NCI-H1105 (cell line): Measurements from ENCODE around the gene TM9SF4.
A peak's percentile ranks its signal among the peaks of the same experiment; 100 is the strongest.

Experiments used
- DNase-seq: peaks from one replicate; lab custom pipeline; 2025; lab: John Stamatoyannopoulos, UW

Gene TM9SF4

DNA sequence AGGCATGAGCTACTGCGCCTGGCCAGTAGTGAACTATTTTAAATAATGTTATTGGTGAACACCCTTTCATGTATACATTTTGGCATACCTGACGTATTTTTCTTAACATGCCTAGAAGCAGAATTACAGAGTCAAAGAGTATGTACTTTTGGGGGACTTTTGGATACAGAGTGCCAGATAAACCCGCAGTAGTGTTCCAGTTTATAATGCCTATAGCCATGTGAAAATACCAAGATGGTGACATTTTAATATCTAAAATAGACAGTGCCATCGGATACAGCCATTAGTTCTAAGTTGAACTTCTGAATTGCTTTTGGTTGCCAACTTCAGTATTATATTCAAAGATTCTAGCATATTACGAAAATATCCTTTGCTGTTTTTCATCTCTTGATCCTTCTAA is 20.3 kb downstream of the TM9SF4 start:
- DNase-seq, result no peak

DNA sequence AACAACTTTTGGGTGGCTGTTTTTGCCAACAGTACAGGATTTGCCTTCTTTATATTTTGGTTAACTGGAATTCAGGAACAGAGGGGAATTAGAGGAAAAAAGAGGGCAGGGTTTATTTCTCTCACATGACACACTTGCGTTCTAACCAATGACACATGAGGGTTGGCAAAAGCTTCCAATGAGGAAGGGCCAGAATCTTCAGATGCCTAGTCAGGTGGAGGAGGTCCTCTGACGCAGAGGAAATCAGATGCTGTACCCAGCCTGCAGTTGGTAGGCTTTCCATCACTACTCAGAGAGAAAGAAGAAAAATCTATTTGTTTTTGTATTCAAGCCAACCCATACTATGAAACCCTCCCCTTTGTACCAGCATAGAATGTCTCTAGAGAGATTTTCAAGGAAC is 20.8 kb downstream of the TM9SF4 start:
- DNase-seq, result no peak

DNA sequence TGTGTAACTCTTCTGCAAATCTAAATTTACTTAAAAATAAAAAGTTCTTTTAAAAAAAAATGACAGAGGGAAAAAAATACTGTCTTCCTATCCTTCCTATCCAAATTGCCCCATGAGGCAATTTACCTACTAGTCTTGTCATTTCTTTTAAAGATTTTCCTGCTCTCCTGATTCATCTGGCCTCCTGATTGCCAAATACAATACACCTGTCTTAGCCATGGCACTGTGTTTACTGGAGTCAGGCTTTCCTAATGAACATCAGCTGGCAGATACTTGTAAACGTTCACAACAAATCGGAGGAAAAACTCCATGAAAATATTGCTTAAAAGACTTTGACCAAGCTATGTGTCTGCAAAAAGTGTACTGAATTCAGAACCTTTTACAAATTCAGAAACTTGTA is 21.5 kb downstream of the TM9SF4 start:
- no peak for DNase-seq

DNA sequence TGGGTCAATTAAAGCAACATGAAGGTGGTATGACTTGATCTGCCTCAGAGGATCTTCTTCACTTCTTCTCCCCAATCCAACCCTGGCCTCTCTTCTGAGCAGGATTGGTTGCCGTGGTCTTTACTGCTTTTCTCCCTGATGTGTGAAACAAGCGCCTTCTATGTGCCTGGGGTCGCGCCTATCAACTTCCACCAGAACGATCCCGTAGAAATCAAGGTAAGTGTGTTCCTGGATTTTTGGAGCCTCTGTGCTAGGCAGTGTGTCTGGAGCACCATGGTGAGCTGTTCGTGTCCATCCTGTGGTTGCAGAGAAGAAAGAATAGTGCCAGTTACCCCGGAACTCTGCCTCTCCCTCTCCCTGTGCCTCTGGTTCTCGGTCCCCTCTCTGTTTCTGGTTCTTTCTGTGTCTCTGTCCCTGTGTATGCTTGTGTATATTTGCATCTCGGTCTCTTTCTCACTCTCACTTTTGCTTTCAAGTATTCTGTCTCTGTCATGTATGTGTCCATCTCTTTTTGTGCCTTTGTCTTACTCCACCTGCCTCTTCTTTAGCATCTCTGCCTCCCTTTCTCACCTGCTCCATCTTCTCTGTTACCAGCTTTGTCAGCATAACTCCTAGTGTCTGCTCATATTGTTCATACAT is 23.5 kb downstream of the TM9SF4 start:
- no peak for DNase-seq

DNA sequence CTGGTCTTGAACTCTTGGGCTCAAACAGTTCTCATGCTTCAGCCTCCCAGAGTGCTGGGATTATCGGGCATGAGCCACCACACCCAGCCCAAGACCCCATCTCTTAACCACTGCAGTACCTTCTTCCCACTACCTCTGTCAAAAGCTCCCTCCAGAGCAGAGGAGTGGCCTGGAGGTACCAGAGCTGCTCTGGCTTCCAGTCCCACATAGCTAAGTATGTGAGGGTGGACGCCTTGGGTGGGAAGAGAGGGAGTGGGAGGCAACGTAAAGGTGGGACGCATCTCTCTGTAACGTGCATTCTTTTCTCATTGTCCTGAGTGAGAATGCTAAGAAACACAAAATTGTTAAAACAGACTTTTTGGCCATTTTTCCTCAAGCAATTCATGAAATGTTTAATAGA is 24.5 kb downstream of the TM9SF4 start:
- DNase-seq, result no peak

DNA sequence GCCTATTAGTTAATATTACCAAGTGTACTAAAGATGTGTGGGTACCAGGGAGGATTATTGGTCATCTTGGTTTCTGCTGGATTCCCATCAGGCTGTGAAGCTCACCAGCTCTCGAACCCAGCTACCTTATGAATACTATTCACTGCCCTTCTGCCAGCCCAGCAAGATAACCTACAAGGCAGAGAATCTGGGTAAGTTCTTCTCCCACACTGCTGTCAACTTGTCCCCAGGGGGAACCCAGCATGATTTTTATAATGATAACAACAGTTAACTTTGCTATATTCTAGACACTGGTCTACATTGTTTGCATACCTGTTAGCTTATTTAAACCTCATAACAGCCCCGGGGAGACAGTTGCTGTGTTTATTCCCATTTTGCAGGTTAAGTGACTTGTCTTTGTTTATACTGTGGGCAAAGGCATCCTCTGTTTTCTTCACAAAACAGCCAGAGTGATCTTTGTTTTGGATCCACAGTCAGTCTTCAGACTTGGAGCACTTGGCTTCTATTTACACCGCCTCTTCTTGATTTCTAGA is 26.5 kb downstream of the TM9SF4 start:
- DNase-seq, result no peak

DNA sequence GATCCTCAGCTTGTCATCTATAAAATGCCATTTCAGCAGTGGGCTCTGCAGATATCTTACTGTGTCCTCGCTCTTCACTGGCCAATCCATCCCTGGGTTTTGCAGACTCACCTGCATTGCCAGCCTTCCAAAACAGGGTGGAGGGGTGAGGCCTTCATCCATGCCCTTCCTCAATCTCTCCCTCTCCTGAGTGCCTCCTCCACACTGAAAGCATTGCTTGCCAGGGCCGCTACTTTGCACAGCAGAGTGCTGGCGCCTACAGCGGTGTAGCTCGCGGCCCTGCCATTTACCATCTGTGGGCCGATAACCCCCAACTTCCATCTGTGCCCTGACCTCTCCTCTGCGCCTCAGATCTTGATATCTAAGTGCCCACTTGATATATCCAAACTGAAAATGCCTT is 29.4 kb downstream of the TM9SF4 start:
- no peak for DNase-seq

DNA sequence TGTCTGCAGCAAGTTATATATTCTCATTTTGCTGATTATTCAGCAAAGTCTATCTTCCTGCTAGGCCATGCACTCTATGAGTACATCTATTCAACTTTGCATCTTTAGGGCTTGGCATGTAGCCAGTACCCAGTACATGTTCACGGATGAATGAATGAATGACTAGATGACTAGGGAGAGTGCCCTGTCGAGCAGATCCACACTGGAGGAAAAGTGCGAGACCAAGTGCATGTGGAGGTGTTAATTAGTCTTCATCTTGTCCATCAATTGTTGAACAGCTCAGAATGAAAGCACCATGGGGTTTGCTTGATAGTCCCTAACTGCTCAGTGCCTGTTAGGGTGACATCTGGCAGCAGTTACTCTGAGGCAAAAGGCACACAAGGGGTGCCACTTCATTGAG is 30.4 kb downstream of the TM9SF4 start:
- DNase-seq, result no peak

DNA sequence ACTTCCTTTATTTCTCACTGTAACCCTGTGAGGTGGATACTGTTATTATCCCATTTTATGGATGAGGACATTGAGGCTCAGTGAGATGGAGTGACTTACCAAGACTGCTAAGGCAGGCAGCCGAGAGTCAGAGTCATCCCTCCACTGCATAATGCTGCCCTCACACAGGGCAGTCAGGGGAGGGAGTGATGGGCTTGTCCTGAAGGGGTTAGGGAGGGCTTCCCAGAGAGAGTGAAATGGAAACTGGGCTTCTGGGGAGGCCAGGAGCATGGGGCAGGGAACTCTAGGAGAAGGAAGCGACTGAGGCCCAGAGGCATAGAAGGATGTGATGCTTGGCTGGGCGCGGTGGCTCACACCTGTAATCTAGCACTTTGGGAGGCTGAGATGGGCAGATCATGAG is 31.1 kb downstream of the TM9SF4 start:
- no peak for DNase-seq

DNA sequence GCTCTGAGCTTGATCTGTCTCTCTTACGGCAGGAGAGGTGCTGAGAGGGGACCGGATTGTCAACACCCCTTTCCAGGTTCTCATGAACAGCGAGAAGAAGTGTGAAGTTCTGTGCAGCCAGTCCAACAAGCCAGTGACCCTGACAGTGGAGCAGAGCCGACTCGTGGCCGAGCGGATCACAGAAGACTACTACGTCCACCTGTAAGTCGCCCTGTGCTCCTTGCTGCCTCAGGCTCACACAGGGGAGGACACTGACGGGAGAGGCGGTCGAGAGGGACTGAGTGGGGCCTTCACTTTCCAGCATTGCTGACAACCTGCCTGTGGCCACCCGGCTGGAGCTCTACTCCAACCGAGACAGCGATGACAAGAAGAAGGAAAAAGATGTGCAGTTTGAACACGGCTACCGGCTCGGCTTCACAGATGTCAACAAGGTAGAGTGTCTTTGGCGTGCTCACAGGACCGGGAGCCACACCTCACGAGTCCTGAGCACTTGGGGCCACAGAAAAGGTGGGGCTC is 32.0 kb downstream of the TM9SF4 start:
- DNase-seq, result no peak

DNA sequence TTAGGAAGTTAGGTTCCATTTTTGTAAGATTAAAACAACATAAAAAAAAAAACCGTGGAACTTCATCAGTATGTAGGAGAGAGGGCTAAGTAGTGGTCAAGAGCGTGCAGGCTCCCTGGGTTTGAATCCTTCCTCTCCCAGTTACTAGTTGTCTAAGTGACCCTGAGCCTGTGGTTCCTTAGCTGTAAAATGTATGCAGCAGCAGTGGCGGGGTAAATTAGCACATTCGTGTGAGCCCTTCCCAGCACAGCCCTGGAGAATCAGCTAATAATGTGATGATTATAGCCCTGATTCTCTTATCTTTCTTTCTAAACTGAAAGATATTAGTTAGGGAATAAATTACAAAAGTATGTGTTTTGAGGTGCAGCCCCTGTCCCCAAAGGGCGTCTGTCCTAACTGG is 32.6 kb downstream of the TM9SF4 start:
- no peak for DNase-seq

DNA sequence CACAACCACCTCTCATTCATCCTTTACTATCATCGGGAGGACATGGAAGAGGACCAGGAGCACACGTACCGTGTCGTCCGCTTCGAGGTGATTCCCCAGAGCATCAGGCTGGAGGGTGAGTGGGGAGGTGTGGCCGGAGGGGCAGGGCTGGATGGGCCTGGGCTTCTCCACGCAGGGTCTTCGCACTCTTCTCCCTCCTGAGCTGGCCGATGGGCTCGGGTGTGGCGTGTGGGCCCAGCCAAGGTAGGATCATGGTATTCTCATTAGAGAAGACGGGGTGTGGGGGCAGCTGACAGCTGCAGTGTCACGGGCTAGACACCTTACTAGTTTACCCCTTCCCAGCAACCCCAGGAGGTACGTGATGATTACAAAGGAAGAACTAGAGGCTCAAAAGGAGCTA is 33.5 kb downstream of the TM9SF4 start:
- no peak for DNase-seq

DNA sequence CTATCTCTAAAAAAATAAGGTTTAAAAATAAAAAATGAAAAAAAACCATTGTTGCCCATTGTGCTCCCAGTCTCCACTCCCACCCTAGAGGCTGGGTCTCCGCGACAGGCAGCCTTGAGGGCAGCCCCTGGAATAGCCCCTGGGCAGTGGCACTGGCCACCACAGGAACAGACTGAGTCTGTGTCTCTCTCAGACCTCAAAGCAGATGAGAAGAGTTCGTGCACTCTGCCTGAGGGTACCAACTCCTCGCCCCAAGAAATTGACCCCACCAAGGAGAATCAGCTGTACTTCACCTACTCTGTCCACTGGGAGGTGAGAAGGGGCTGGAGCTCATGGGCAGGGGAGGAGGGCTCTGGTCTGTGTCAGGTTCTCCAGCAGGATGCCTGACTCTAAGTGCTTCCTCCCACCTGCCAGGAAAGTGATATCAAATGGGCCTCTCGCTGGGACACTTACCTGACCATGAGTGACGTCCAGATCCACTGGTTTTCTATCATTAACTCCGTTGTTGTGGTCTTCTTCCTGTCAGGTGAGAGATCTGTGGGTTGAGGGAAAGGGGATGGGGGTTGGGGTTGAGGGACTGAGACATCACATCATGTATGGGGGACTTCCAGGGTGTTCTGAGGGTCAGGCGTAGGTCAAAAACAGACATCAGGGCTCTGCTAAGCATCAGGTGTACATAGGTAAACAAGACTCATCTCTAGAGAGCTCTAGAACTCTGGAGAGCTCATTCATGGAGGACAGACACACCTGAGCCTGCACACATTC is 35.6 kb downstream of the TM9SF4 start:
- no peak for DNase-seq

DNA sequence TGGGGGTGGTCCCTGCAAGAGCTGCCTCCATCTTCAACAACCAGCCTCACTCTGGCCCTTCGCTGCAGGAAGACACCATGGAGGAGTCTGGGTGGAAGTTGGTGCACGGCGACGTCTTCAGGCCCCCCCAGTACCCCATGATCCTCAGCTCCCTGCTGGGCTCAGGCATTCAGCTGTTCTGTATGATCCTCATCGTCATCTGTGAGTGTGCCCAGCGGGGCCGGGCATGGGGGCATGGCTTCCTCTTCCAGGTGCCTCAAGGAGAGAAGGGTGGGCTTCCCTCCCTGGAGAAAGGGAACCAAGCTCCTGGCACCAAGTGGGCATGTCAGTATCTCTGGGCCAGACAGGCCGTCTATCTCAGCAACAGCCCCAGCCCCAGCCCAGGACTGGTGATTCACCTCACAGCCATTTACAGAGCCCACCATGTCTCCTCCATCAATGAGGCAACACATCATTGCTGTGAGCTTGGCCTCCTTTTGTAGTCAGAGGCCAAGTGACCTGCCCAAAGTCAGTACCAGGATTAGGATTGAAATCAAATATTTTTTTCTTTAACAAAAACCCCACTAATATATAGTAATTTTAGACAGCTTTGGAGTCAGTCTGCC is 40.2 kb downstream of the TM9SF4 start:
- no peak for DNase-seq

DNA sequence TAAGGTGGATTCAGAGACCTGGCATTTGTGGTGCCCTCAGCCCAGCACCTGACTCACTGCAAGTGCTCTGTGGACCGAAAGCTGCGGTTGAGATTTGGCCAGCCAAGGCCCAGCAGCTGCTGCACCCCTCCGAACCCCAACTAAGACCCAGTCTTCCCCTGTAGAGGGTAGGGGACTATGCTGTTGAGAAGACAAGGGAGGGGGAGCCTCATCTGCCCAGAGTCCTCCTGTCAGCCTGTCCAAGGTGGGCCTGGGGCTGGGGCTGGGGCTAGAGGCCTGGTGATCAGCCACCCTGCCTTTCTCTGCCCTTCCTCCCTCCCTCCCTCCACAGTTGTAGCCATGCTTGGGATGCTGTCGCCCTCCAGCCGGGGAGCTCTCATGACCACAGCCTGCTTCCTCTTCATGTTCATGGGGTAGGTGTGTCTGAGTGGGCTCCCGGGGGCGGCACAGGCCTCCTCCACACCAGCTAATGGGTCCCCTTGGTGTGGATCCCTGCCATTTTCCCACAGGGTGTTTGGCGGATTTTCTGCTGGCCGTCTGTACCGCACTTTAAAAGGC is 40.9 kb downstream of the TM9SF4 start:
- no peak for DNase-seq

DNA sequence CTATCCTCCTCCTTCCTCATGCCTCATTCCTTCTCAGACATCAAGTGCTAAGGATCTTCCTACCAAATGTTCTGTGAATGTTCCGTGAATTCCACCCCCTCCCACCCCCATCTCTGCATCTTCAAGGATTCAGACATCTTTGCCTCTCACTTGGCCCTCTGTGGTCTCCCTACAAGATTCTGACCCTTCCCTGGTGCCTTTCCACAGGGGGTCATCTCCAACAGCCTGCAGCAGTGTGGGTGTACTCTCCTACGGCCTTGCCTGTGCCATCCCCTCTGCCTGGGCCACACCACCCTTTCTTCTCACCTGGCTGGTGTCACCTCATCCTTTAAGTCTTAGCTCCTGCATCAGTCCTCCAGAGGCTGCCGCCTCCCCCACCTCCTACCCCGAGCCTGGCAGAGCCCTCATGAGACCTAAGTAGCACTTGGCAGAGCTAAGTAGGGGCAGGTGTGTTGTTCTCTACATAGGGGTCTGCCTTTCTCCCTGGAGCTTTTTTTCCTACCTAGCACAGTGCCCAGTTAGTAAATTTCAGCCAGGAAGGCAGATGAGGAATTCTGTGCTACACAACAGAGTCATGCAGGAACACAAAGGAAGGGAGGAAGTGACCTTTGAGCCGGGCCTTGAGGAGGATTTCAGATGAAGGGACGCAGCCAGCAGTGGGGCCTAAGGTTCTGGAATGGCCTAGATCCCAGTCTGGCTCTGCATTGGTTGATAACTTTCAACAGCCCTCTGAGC is 43.1 kb downstream of the TM9SF4 start:
- no peak for DNase-seq

DNA sequence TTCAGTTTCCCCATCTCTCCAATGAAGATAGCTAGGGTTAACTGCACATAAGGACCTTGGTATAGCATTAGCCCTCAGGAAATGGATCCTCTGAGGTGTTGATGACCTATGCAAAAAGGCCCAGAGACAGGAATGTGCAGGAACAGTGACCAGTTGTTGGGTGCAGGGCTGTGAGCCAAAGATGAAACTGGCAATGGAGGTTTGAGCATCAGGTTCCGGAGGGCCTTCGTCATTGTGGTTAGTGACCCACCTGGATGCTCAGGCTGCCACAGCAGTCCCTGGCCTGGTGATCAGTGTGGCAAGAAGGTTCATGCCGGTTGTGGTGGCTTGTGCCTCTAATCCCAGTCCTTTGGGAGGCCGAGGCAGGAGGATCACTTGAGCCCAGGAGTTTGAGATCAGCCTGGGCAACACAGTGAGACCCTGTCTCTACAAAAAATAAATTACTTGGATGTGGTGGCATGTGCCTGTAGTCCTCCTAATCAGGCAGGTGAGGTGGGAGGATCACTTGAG is 43.7 kb downstream of the TM9SF4 start:
- DNase-seq, result no peak

DNA sequence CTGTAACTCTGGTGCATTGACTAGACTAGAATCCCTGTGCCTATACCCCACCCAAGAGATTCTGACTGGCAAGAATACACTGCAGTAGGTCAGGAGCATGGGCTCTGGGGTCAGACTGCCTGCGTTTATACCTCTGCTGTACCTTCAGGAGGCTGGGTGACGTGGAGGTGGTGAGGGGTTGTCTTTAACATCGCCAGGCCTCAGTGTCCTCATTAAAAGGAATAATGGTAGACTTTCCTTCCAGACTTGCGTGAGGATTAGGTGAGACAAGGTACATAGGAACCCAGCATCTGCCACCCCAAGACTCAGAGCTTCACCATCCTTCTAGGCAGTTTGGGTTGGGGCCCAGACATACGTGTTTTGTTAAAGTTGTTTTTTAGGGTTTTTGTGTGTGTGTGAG is 44.3 kb downstream of the TM9SF4 start:
- DNase-seq, result no peak

DNA sequence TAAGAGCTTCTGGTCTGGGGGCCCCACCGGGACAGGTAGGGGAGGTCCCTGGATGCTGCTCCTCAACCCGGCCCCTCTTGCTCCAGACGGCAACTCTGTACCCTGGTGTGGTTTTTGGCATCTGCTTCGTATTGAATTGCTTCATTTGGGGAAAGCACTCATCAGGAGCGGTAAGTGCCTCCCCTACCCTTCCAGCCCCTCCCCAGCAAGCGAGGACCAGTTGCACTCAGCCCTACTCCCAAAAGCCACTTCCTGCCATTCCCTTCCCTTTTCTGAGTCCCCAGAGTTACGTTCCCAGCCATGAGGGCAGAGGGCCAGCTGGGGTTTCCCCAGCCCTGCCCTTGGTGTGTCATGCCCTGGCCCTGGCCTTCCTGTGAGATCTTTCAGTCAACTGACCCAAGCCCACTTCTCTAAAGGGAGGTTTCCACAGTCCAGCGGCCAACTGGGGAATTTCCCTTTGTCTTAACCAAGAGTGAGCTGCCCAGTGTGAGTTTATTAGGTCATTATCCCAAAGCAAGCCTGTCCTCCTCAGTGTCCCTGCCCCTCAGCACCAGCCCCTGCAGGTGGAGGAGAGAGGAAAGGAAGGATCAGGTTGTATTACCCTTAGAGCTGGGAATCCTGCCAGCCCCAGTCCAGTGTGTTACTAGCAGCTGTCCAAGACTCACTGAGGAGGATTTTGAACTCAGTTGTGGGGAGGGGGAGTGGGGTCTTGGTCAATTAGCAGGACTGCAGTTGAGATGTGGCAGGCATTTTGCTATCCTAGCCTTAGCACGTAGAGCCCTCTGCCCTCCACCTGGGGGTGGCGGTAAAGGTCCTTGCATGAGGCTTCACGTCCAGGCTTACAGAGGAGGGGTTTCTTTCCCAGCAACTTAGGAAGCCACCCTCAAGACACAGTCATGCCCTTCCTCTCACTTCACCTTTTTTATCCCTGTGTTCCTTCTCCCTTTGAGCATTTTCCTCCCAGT is 45.8 kb downstream of the TM9SF4 start:
- peak; percentile 82 for DNase-seq

DNA sequence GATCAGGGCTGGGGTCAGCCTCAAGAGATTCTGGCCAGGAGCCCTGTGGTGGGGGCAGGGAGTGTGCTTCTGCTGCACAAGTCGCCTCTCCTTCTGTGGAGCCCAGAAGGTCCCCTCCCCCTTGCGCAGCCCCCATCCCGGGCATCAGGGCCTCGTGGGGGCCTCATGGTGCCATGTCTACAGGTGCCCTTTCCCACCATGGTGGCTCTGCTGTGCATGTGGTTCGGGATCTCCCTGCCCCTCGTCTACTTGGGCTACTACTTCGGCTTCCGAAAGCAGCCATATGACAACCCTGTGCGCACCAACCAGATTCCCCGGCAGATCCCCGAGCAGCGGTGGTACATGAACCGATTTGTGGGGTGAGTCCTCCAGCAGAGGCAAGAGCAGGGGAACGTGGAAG is 48.1 kb downstream of the TM9SF4 start:
- DNase-seq, result no peak

DNA sequence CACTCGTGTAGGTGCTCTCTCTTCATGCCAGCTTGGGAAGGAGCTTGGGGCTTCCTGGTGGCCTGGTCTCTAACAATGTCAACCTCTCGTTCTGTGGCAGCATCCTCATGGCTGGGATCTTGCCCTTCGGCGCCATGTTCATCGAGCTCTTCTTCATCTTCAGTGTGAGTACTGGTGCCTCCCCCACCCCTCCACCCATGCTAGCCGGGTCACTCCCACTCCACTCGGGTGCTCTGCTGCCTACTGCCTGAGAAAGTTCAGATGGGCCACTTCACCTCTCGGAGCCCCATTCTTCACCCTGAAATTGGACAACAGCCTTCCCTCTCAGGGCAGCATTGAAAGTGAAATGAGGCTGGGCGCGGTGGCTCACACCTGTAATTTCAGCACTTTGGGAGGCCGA is 48.8 kb downstream of the TM9SF4 start:
- DNase-seq, result no peak
